ENCODE measurements around the gene DPEP3.
"Not testable (repeated sequence)": the region's sequence is repeated elsewhere in the genome, so short reads cannot be mapped to it uniquely, and the experiment has no call there.

DPEP3 gene

GRCh38 chr16:67999985-68000384 lies 19.7 kb upstream of the DPEP3 start:
- TF ChIP-seq RAD21 (IDR thresholded peaks at IDR 0.05; ENCODE audit: low read depth) (no peak), TCF12 (IDR thresholded peaks at IDR 0.05; ENCODE audit: low read depth) (no peak)

DNA sequence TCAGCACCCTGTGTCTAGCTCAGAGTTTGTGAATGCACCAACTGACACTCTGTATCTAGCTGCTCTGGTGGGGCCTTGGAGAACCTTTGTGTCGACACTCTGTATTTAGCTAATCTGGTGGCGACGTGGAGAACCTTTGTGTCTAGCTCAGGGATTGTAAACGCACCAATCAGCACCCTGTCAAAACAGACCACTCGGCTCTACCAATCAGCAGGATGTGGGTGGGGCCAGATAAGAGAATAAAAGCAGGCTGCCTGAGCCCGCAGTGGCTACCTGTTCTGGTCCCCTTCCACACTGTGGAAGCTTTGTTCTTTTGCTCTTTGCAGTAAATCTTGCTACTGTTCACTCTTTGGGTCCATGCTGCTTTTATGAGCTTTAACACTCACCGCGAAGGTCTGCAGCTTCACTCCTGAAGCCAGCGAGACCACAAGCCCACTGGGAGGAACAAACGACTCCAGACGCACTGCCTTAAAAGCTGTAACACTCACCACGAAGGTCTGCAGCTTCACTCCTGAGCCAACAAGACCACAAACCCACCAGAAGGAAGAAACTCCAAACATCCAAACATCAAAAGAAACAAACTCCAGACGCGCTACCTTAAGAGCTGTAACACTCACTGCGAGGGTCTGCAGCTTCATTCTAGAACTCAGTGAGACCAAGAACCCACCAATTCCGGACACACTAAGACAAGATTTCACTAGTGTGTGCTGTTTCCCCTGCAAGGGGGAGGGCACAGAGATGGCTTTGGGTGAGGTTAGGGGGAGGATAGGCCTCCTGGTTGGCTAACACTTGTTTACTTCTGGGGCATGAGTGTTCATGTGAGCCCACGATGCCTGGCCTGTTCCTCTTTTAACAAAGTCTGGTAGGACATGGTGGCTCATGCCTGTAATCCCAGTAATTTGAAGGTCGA lies 18.7 kb upstream of the DPEP3 start, which contains the start of gene DPEP2:
Gene DPEP2 (minus strand): TSS at position 706 of the 910 bp plus-strand sequence. CDS start 6,272 bp downstream, outside the sequence.
- TF ChIP-seq MAX (IDR thresholded peaks at IDR 0.05); REST (IDR thresholded peaks at IDR 0.05; ENCODE audit: low read depth); TCF12 (IDR thresholded peaks at IDR 0.05; ENCODE audit: low read depth): not testable (repeated sequence)

GRCh38 chr16:67996666-67997065 lies 16.4 kb upstream of the DPEP3 start:
- TF ChIP-seq MAX (IDR thresholded peaks at IDR 0.05) (no peak), RAD21 (IDR thresholded peaks at IDR 0.05; ENCODE audit: low read depth) (no peak), CREB1 (IDR thresholded peaks at IDR 0.05; ENCODE audit: low read depth) (no peak), ZBTB7A (IDR thresholded peaks at IDR 0.05; ENCODE audit: low read depth) (no peak)

- no peak for TF ChIP-seq EP300 (IDR thresholded peaks at IDR 0.05; ENCODE audit: borderline replicate concordance)
- TF ChIP-seq CEBPB (IDR thresholded peaks at IDR 0.05), result no peak
- TF ChIP-seq REST (IDR thresholded peaks at IDR 0.05; ENCODE audit: low read depth), result no peak
- no peak for TF ChIP-seq NFIC (IDR thresholded peaks at IDR 0.05)
- TF ChIP-seq MAX (IDR thresholded peaks at IDR 0.05), result no peak
- TF ChIP-seq EGR1 (IDR thresholded peaks at IDR 0.05), result no peak
- no peak for TF ChIP-seq YY1 (IDR thresholded peaks at IDR 0.05; ENCODE audit: low read depth)
- TF ChIP-seq TAF1 (IDR thresholded peaks at IDR 0.05; ENCODE audit: low read depth), result no peak
- TF ChIP-seq USF1 (IDR thresholded peaks at IDR 0.05), result no peak
- TF ChIP-seq ZBTB7A (IDR thresholded peaks at IDR 0.05; ENCODE audit: low read depth), result no peak
- TF ChIP-seq TCF12 (IDR thresholded peaks at IDR 0.05; ENCODE audit: low read depth), result no peak
- no peak for TF ChIP-seq CREB1 (IDR thresholded peaks at IDR 0.05; ENCODE audit: low read depth)
- no peak for TF ChIP-seq TEAD4 (IDR thresholded peaks at IDR 0.05)
- TF ChIP-seq RAD21 (IDR thresholded peaks at IDR 0.05; ENCODE audit: low read depth), result no peak
- no peak for TF ChIP-seq FOXM1 (IDR thresholded peaks at IDR 0.05; ENCODE audit: borderline replicate concordance, low read depth)
Measured at GRCh38 chr16:67995423-67995822, 15.1 kb upstream of the DPEP3 start.

DNA sequence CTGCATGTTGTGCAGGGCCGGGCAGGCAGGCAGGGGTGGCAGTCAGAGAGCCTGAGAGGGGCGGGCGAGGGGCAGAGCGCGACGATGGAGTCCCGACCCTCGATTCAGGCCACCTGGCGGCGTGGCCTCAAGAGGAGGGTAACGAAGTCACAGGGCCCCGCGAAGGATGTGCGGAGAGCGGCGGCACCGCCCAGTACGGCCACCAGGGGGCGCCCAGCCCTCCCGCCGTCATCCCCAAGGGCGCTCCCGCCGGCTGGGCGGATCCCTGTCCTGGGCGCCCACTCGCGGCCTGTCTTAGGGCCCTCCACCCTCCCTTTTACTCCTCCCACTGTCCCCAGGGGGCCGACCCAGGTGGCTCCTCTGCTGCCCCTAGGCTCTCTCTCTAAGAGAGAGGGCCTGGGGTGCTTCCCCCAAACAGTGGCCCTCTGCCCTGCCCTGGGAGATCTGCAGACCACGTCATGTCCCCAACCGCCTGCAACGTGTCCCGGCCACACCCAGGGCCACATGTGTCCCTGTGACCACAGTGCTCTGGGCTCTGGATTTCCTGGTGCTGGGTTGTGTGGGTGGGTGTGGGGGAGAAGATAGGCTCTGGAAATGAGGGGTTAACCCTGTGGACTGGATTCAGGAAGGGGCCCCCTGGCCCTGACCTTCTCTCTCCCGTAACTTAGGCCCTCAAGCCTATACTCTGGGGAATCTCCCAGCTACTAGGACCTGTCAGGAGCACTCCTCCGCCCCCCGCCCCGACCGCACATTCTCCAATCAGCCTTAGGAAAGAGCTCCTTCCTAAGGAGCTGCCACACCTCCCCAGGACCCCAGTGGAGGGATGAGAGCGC lies 13.1 kb upstream of the DPEP3 start:
- 0 out of 2 replicates have a peak, but pooled peaks have one; percentile 28 for TF ChIP-seq TCF12 (IDR thresholded peaks at IDR 0.05; ENCODE audit: low read depth)
- 0 out of 2 replicates have a peak, but pooled peaks have one; percentile 25 for TF ChIP-seq EP300 (IDR thresholded peaks at IDR 0.05; ENCODE audit: borderline replicate concordance)
- no peak for TF ChIP-seq YY1 (IDR thresholded peaks at IDR 0.05; ENCODE audit: low read depth)
- peak; percentile 62; the same call in 1 of the 2 replicates for TF ChIP-seq RAD21 (IDR thresholded peaks at IDR 0.05; ENCODE audit: low read depth)
- no peak for TF ChIP-seq TEAD4 (IDR thresholded peaks at IDR 0.05)
- TF ChIP-seq ZBTB7A (IDR thresholded peaks at IDR 0.05; ENCODE audit: low read depth), result 0 out of 2 replicates have a peak, but pooled peaks have one; percentile 43
- TF ChIP-seq FOXM1 (IDR thresholded peaks at IDR 0.05; ENCODE audit: borderline replicate concordance, low read depth), result no peak
- no peak for TF ChIP-seq REST (IDR thresholded peaks at IDR 0.05; ENCODE audit: low read depth)
- peak; percentile 75 for TF ChIP-seq MAX (IDR thresholded peaks at IDR 0.05)

Measured in Ishikawa (cell line).